GM21528 (cell line): ENCODE data around the gene KANSL3.
"Not testable (repeated sequence)": the region's sequence is repeated elsewhere in the genome, so short reads cannot be mapped to it uniquely, and the experiment has no call there.

Experiments
- ATAC-seq: cut with Tn5 transposase; IDR thresholded peaks from one replicate; pipeline ENCODE4 v1.9.1; 2021; ENCODE audit warnings: mild to moderate bottlenecking, moderate library complexity; ENCODE audit not compliant: unreplicated experiment, low FRiP score

Gene KANSL3

DNA sequence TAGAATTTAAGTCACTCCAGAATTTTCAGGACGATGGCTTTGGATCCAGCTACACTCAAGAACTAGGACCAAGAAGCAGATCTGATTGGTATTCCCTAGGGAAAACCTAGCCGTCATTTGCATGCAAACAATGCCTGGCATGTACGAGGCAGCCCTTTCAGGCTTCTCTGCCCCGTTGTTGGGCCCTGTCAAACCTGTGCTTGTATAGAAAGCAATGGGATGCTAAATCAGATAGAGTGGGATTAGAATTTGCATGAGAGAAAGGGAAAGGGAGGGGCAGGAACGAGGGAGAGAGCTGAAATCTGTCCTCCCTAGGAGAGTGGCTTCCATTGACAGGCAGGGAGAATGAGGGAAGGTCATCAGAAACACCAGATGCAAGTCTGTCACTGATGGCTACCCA lies 73.0 kb downstream of the KANSL3 start:
- ATAC-seq: no peak

DNA sequence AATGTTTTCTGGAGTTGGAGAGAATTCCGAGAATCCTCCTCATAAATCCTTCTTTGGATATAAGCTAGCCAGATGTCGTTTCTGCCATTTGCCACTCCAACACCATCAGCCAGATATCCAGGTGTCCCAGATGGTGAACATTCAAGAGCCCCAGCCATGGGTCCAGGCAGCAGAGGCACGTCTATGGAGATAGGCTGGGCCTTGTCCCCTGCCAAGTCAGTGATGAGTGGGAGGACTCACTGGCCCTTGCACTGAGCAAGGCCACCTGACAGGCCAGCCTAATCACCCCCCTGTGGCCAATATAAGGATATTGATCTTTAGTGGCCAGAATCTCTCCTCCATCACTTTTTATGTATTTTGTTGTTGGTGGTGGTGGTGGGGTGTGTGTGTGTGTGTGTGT lies 73.5 kb downstream of the KANSL3 start:
- no peak for ATAC-seq

DNA sequence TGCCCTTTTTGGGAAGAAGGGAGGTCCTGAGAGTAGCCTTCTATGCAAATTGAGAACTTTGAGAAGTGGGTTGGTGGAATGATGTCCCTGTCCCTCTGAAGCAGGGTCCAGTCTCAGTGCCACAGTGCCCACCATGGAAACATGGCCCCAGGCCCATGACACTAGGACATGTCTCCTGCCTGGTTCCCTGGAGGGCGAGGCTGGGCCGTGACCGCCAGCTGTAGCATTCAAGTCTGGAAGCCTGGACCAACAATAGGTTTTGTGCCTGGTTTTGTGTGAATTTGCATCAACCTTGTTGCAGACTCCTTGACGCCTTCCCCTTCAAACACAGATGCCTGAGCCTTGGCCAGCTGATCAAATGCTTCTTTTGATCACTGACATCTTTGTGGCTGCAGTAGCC lies 74.1 kb downstream of the KANSL3 start:
- ATAC-seq: no peak

DNA sequence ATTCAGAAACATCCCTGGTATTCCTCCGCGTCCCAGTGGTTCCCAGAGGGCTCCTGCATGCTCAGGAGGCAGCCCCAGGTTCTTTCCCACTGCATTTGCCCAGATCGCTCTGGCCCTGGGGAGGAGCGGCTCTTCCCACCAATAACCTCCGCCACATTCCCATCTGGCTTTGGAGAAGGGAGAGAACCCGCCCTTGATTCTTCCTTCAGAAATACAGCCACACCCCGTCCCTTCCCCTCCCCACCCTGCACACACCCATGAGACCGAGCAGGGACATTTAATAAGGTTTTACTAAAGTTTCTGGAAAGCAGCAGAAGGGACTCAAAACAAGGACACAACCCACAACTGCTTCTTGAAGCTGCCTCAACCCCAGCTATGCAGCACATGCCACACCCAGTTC lies 79.6 kb downstream of the KANSL3 start:
- no peak for ATAC-seq

DNA sequence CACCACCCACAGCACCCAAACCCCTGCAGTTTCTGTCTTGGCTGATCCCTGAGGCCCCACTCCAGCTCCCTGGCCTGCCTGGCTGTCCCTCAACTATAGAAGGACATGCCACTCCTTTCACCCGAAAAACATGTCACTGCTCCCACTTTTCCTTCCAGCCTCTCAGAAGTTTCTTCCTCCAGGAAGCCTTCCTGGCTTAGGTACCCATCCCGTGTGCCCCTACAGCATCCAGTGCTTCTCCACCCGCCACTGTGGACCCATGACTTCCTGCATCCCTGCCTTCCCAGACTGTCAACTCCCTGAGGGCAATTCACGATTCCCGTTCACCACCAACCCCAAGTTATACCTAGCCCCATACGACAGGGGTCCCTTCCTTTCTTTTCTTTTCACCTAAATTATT lies 80.1 kb downstream of the KANSL3 start:
- ATAC-seq: no peak

DNA sequence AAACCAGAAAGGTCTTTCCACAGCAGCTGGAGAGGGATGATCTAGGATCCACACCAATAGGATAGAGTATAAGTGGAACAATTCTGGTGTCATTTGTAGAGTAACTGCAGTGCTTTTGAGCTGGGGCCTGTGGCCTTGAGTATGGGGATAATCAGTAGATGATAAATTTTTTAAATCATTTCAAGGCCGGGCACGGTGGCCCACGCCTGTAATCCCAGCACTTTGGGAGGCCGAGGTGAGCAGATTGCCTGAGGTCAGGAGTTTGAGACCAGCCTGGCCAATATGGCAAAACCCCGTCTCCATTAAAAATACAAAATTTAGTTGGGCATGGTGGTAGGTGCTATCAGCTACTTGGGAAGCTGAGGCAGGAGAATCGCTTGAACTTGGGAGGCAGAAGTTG lies 80.7 kb downstream of the KANSL3 start:
- ATAC-seq: not testable (repeated sequence)

DNA sequence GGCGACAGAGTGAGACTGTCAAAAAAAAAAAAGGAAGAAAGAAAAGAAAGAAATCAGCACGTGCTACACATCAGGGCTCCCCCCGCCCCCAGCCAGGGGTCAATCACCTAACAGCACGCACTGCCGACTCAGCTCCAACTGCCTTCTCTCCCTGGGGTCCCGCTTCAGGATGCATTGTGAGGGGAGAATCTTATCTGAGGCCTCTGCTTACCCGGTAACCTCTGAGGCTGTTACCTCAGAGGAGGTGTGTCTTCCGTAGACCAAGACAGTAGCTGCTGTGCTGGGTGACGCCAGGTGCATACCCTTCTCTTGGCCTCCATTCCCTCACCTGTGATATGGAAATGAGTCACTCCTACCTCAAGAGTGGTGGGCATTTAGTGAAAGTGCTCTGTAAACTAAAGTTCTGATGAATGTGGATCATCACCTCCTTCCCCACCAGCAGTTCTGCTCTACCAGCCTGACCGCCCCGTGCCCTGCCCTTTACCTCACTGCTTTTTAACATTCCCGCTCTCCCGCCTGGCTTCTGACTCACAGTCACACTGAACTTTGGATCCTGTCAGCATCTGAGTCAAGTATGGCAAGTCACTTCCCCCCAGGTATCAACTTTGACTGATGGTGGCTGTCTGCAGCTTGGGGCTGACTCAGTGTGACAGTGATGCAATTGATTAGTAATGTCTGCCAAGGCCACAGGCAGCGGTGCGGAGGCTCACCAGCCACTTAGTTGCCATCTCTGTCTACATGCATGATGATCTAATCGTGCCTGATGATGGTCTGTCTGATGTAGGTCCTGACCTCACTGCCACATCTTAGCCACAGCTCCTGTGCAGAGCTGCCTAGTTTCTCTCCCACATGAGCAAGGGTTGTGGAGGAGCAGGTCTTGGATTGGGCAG lies 81.4 kb downstream of the KANSL3 start:
- no peak for ATAC-seq

DNA sequence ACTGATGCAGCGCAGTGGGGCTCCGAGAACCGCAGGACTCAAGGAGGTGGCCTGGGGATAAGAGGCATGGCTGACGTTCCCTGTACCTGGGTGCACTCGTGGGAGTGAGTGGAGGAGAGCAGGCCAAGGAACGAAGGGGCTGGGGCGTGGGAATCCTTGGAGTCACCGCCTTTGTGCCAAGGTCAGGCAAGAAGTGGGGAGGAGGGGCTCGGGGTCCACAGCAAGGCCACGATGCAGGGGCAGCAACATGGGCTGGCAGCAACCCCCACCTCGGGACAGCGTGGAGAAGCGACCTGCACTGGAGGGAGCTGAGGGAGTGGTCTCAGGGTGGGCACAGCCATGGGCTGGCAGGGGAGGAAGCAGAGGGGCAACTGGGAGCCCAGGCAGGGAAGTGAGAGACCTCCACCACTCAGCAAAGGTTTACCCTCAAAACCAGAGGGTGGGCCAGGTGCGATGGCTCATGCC lies 82.9 kb downstream of the KANSL3 start:
- no peak for ATAC-seq

DNA sequence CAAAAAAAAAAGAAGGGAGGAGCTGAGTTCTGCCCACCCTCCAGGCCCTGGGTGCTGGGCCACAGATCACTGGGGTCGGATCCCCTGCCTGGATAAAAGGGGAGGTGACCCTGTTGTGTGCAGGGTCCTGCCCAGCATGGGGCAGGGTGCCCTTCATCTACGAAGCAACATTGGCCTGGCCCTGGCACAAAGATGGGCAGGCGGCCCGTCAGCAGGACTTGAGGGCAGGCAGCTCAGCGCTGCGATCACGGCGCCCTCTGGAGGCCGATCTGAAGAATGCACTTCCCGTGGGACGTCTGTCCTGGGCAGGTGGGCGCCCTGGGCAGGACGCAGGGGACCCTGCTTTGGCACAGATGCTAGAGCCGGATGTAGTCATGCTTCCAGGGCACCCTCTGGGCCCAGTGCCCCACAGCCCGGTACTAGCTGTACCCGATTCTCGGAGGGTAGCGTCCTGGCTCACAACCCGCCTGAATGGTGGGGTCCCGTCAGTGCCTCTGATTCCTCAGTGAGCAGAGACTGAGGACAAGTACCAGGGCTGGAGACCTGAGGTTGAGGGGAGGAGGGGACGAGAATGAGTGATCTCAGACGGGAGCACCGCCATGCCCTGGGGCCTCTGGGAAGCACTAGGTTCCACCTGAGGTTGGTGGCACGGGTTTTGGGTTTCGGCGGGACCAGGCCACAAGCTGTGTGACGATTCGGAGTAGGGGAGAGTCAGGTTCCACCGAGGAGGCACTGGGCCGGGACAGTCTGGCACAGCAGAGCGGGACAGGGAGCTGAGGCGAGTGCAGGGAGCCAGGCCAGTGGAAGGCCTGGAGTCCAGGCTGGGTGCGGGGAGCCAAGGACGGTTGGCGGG lies 83.6 kb downstream of the KANSL3 start:
- ATAC-seq: peak; percentile 48

DNA sequence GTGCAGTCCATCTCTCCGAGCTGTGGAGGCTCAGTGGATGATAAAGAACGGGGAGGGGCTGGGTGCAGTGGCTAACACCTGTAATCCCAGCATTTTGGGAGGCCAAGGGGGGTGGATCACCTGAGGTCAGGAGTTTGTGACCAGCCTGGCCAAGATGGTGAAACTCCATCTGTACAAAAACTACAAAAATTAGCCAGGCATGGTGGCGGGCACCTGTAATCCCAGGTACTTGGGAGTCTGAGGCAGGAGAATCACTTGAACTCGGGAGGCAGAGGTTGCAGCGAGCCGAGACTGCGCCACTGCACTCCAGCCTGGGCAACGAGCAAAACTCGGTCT lies 84.2 kb downstream of the KANSL3 start:
- ATAC-seq: not testable (repeated sequence)

DNA sequence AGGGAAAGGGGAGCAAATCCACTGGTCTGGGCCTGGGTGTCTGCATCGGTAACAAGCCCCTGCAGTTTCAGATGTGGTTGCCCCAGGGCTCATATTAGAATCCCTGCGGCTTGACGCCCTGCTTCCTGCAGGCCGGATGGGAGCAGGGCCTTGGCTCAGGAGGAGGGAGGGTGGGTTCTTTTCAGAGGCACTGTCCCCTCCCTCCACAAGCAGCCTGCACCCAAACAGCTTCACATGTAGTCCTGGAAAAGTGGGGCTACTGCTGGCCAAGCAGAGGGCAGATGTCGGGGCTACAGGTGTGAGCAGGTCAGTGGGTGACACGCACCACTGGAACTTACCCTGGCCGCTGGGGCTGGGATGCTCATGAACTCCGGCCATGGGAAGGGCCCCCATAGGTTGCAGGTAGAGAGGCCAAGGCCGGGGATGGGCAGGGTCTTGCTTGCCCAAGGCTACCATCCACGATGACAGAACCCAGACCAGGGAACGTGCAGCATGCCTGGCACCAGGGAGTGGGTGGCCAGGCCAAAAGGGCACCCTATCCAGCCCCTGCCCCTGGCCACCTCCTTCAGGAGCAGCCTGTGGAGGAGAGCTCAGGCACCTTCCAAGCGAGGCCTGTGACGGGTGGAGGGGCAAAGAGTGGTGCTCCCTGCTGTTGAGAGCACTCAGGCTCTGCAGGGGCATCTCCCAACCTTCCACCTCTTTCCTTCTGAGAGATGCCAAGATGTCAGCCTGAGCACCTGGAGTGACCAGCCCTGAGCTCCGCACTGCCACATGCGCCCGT lies 84.7 kb downstream of the KANSL3 start:
- ATAC-seq: no peak

DNA sequence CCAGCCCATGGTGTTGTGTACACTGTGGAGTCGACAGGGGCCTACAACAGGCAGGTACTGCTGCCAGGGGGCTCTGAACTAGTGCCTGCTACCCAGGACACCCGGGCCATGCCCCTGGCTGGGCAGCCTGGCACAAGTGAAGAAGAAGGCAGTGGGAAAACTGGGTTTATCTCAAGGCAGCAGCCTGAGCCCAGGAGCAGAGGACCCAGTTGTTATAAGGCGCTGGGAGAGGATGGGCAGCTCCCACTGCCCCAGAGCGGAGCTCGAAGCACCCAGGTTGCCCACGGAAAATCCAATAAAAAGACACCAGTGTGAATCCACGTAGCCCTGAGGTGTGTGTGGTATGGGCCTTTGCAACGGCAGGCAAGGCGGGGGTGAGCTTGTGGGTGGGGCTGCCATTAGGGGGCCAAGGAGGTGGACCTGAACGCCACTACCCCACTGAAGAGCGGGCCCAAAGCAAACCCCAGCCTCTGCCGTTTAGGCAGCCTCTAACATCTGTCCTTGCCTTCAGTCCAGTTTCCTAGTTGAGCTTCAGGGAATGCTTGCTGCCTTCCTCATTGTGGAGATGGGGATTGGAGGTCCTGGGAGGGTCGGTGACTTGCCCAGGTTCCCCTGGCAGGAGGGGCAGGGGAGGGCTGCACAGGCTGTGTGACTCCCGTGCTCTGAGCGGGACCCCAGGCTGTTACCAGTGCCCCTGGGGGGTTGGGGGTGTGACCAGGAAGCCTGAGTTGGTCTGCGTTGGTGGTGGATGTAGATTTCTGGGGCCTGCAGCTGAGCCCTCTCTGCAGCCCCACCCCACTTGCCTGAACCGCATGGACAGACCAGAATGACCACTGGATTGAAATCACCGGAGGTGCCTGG lies 85.6 kb downstream of the KANSL3 start:
- ATAC-seq: no peak

DNA sequence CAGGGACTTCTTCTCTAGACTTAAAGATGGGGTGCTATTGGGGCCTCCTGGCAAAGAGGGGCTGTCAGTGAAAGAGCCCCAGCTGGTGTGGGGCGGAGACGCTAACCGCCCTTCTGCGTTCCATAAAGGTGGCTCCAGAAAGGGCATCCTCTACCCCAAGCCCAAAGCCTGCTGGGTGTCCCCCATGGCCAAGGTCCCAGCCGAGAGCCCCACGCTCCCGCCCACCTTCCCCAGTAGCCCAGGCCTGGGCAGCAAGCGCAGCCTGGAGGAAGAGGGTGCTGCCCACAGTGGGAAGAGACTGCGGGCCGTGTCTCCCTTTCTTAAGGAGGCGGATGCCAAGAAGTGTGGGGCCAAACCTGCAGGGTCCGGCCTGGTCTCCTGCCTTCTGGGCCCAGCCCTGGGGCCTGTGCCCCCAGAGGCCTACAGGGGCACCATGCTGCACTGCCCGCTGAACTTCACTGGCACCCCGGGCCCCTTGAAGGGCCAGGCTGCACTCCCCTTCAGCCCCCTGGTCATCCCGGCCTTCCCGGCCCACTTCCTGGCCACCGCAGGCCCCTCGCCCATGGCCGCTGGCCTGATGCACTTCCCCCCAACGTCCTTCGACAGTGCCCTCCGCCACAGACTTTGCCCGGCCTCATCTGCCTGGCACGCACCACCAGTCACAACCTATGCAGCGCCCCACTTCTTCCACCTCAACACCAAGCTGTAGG lies 86.4 kb downstream of the KANSL3 start:
- no peak for ATAC-seq

DNA sequence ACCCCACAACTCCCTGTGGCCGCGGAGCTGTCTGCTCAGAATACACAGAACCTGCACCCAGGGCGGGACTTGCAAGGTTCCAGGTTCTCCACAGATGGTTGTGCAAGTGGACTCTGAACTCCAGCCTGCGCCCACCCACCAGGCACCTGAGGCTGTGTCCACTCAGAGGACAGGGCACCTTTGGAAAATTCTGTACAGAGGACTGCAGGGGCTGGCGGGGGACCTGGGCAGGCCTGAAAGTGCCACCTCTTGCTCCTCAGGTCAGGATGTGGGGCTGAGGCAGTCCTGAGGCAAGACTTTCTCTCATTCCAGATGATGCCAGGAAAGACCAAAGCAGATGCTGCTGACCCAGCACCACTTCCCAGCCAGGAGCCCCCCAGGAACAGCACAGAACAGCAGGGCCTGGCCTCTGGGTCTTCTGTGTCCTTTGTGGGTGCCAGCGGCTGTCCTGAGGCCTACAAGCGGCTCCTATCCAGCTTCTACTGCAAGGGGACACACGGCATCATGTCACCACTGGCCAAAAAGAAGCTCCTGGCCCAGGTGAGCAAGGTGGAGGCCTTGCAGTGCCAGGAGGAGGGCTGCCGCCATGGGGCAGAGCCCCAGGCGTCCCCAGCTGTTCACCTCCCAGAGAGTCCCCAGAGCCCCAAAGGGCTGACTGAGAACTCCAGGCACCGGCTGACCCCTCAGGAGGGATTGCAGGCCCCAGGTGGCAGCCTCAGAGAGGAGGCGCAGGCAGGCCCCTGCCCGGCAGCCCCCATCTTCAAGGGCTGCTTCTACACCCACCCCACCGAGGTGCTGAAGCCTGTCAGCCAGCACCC lies 87.1 kb downstream of the KANSL3 start:
- no peak for ATAC-seq

DNA sequence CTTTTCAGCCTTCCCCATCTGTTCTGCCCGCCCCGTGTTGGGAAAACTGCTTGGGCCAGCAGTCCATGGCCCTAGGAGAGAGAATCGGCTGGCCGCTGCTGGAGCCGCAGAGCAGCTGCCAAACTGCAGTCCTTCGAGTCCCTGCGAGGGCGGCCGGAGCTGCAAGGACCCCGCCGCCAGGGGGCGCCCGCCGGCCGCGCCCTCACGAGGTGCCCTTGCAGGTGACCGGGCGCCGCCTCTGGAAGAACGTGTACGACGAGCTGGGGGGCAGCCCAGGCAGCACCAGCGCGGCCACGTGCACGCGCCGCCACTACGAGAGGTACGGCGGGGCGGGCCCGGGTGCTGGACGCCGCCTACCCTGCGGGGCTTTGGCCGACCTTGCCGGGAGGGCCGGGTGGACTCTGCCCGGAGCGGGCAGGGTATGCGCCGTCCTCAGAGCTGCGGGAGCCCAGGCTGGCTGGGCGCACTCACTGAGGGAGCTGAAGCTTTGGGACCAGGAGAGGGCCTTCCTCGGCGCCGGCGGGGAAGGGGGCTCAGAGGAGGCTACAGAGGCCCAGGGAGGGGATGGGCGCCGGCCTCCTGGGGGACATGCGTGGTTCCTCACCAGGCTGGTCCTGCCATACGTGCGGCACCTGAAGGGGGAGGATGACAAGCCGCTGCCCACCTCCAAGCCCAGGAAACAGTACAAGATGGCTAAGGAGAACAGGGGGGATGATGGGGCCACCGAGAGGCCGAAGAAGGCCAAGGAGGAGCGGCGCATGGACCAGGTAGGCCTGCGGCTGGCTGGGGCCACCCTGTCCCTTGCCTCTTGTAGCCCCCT lies 87.9 kb downstream of the KANSL3 start:
- ATAC-seq: no peak

DNA sequence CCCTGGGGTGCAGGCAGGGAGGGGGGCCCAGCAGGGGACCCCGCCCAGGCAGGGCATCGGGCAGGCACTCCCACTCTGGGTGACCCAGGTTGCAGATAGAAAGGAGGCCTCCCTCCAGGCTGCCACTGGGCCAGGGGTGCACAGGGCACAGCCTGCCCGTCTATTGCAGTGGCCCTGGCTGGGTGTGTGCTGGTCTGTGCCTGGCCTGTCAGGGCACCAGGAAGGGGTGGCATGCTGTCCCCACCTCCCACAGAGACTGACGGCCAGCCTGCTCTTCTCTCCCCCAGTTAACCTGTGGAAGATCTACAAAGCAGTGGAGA lies 88.7 kb downstream of the KANSL3 start:
- ATAC-seq: no peak

DNA sequence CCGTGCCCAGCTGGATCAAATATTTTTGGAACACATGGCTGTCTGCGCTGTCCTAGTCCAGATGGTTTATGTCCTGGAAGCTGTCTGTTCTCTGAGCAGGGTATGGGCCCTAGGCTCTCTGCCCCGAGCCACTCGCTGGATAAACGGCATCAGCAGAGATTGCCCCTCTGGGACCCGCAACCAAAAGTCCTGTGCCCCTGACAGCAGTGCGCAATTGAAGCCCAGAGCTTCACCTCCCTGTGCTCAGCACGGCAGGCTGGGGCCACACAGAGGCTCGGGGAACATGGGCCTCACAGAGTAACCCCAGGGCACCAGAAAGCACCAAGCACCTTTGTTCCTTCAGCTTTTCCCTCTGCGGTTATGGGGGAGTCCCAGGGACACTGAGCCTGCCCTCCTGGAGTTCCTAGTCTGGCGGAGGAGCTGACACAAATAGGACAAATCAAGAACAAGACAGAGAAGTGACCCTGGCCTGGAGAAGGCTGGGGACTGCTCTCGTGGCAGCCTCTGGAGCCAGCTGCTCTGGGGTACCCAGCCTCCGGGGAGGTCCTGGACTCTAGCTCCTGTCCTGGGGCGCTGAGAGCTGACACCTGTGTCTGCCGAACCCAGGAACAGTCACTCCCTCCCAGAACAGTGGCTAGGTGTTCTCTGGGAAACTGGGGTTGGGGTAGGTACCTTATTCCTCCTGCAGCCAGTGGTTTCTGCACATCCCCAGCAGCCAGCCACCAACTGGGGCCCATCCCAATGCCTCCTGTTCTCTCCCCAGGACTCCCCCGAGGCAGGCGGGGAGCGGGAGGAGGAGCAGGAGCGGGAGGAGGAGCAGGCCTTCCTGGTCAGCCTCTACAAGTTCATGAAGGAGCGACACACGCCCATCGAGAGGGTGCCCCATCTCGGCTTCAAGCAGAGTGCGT lies 89.3 kb downstream of the KANSL3 start:
- no peak for ATAC-seq
